Thoracic aorta (tissue), 2 donors: ENCODE results near the gene SYTL1. TPM values are rescaled to one million over a fixed set of nuclear protein-coding genes. Genes with fewer than 3 reads are reported as not detected.
A peak's percentile ranks its signal among the peaks of the same experiment; 100 is the strongest.

Experiments used
- ATAC-seq: fragments of 150-250 bp; one replicate; pipeline ENCODE4 v1.8.0; 2017; ENCODE audit warnings: low read depth; ENCODE audit not compliant: insufficient number of reproducible peaks, low FRiP score
- DNase-seq: peaks from one replicate; pipeline ENCODE4 v3.0.0-alpha.2; 2020; ENCODE audit warnings: low spot score
- H3K27ac ChIP-seq, 2 donors: fragments of 200-600 bp; sonication (generic); 1 replicate in 1 of 2; 2 replicates in 1 of 2; pipeline ENCODE4 v1.5.1; 2016; ENCODE audit warnings: mild to moderate bottlenecking in 2 of 2, moderate library complexity in 2 of 2
- H3K27me3 ChIP-seq: fragments of 200-600 bp; sonication (generic); replicated peaks from 2 replicates; pipeline ENCODE4 v1.6.0; 2016; ENCODE audit warnings: mild to moderate bottlenecking; ENCODE audit not compliant: insufficient read depth
- H3K36me3 ChIP-seq: fragments of 200-600 bp; sonication (generic); one replicate; pipeline ENCODE4 v1.5.1; 2016
- H3K4me1 ChIP-seq, 2 donors: fragments of 200-600 bp; sonication (generic); 1 replicate in 1 of 2; 2 replicates in 1 of 2; pipeline versions ENCODE4 v1.5.1 to v1.6.0; 2016; ENCODE audit warnings: low read depth in 2 of 2, mild to moderate bottlenecking in 1 of 2; ENCODE audit not compliant: control insufficient read depth in 1 of 2
- H3K4me3 ChIP-seq: fragments of 200-600 bp; sonication (generic); 2 replicates; pipeline ENCODE4 v1.5.1; 2016; ENCODE audit warnings: mild to moderate bottlenecking
- H3K9me3 ChIP-seq: fragments of 200-600 bp; sonication (generic); 2 replicates; pipeline ENCODE4 v1.5.1; 2016
- CTCF ChIP-seq: fragments of 200-600 bp; sonication (generic); IDR thresholded peaks from one replicate; pipeline ENCODE4 v1.5.1; 2019; ENCODE audit warnings: antibody characterized with exemption
- total RNA-seq, 2 donors: library from RNA; depleted of rRNA; stranded (reverse); fragments of >200 nt; gene quantifications; one replicate each; pipeline versions ENCODE4 v1.1.0 to v1.2.3, GENCODE V29; 2016

The SYTL1 gene
- total RNA-seq, 2 donors from 2014 or later: 4.1 to 5.5 TPM

GRCh38 chr1:27388337-27389005, 46.6 kb downstream of the SYTL1 start:
- Histone ChIP-seq H3K36me3 (no peaks in the 10 kb centered on the region), H3K27me3 (no peaks in the 10 kb centered on the region), H3K4me3 (no peak overlapping the region), H3K4me1 (peaks cover 11 to 19% of the 10 kb centered on the region in 2 donors), H3K9me3 (no peaks in the 10 kb centered on the region), H3K27ac (no peak overlapping the region)
- DNase-seq (no peak), ATAC-seq (no peak)
- peak; percentile 91 for TF ChIP-seq CTCF

GRCh38 chr1:27391511-27392095, 49.8 kb downstream of the SYTL1 start:
- Histone ChIP-seq H3K4me3 (peak overlapping the region; percentile 77), H3K36me3 (no peaks in the 10 kb centered on the region), H3K4me1 (peaks cover 11 to 25% of the 10 kb centered on the region in 2 donors), H3K9me3 (no peaks in the 10 kb centered on the region), H3K27ac (no peak overlapping the region), H3K27me3 (no peaks in the 10 kb centered on the region)
- DNase-seq (no peak), ATAC-seq (no peak)
- TF ChIP-seq CTCF: no peak

GRCh38 chr1:27392096-27392777, 50.4 kb downstream of the SYTL1 start, which contains the start of gene GPR3:
GPR3 (plus strand) TSS chr1:27392622; CDS start chr1:27393799, 1,177 bp downstream.
- H3K4me1 ChIP-seq: peaks cover 11 to 25% of the 10 kb centered on the region in 2 donors
- H3K27me3 ChIP-seq: no peaks in the 10 kb centered on the region
- H3K9me3 ChIP-seq: no peaks in the 10 kb centered on the region
- peak; percentile 47 for ATAC-seq
- H3K36me3 ChIP-seq: no peaks in the 10 kb centered on the region
- DNase-seq: peak; percentile 70
- no peak within 1 kb of the TSS for H3K27ac ChIP-seq
- peak; percentile 34 for TF ChIP-seq CTCF
- H3K4me3 ChIP-seq: peak within 1 kb of the TSS; percentile 77

GRCh38 chr1:27392778-27393635, 51.2 kb downstream of the SYTL1 start:
- H3K27me3 ChIP-seq: no peaks in the 10 kb centered on the region
- peak; percentile 3 for TF ChIP-seq CTCF
- ATAC-seq (peak; percentile 13), DNase-seq (no peak)
- H3K4me3 ChIP-seq: peak overlapping the region; percentile 77
- H3K9me3 ChIP-seq: no peaks in the 10 kb centered on the region
- H3K36me3 ChIP-seq: no peaks in the 10 kb centered on the region
- no peak overlapping the region for H3K27ac ChIP-seq
- H3K4me1 ChIP-seq: peaks cover 11 to 25% of the 10 kb centered on the region in 2 donors
